Measurements from ENCODE around the gene SP1. TPM values are rescaled to one million over a fixed set of nuclear protein-coding genes. Genes with fewer than 3 reads are reported as not detected.
"Not testable (repeated sequence)": the region's sequence is repeated elsewhere in the genome, so short reads cannot be mapped to it uniquely, and the experiment has no call there.

SP1 gene
- total RNA-seq, 2 donors from 2014 or later, result 60.1 to 84.5 TPM

DNA sequence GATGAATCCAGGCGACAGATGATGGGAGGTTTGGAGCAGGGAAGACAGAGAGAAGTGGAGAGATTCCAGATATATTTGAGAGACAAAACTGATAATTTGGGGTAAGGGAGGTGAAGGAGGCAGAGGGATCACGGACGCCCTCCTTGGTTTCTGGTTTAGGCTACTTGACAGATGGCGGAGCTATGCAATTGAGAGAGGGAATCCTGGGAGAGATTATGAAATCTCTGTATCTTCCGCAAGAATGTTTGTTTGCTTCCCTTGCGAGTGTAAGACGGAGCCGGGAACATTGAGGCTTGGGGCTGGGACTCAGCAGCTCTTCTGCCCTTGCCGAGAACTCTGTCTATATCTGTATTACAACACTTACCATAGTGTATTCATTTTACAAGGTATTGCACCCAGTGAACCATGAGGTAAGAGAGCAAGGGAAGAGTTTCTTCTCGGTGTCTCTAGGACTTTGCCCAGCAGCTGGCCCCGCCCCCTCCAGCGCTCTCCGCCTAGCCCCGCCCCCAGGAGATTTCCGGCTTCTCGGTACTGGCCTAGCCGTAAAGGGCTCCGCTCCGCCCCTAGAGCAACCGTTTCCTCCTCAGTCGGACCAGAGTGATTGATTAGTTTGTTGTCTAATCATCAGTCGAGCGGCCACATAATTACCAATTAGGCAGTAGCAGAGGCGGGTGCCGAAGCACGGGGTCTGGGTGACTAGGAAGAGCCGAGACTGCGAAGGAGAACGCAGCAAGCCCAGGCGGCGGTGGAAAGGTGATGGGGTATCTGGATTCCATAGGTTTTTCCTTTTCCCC, 61.3 kb downstream of the SP1 start, which contains the start of gene PRR13:
Gene PRR13 (plus strand): TSS at position 695 of the 794 bp plus-strand sequence. CDS start 981 bp downstream, outside the sequence.
- WGBS, result 2% methylated on average over 31 of the region's 31 CpGs
- TF ChIP-seq, protein P1, sequence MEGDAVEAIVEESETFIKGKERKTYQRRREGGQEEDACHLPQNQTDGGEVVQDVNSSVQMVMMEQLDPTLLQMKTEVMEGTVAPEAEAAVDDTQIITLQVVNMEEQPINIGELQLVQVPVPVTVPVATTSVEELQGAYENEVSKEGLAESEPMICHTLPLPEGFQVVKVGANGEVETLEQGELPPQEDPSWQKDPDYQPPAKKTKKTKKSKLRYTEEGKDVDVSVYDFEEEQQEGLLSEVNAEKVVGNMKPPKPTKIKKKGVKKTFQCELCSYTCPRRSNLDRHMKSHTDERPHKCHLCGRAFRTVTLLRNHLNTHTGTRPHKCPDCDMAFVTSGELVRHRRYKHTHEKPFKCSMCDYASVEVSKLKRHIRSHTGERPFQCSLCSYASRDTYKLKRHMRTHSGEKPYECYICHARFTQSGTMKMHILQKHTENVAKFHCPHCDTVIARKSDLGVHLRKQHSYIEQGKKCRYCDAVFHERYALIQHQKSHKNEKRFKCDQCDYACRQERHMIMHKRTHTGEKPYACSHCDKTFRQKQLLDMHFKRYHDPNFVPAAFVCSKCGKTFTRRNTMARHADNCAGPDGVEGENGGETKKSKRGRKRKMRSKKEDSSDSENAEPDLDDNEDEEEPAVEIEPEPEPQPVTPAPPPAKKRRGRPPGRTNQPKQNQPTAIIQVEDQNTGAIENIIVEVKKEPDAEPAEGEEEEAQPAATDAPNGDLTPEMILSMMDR (IDR thresholded peaks at IDR 0.05), result peak in 2 of 4 experiments; percentile 5 to 13
- TF ChIP-seq POLR2A (IDR thresholded peaks at IDR 0.05) (peak; percentile 97), POLR2AphosphoS5 (IDR thresholded peaks at IDR 0.05) (peak; percentile 99)
- intact Hi-C loops (cut with DNase I), result no loop called here
- peak within 1 kb of the TSS; percentile 89 to 93 for H3K27ac ChIP-seq
- H3K36me3 ChIP-seq, result no peaks in the 10 kb centered on the region
- H3K4me1 ChIP-seq (replicated peaks), result peaks cover 8% of the 10 kb centered on the region
- peak within 1 kb of the TSS; percentile 52 to 64 for H3K4me3 ChIP-seq
- DNase-seq (ENCODE audit: low spot score), result peak; percentile 99
- no peaks in the 10 kb centered on the region for H3K9me3 ChIP-seq
- no peaks in the 10 kb centered on the region for H3K27me3 ChIP-seq (replicated peaks; ENCODE audit: insufficient read depth)

DNA sequence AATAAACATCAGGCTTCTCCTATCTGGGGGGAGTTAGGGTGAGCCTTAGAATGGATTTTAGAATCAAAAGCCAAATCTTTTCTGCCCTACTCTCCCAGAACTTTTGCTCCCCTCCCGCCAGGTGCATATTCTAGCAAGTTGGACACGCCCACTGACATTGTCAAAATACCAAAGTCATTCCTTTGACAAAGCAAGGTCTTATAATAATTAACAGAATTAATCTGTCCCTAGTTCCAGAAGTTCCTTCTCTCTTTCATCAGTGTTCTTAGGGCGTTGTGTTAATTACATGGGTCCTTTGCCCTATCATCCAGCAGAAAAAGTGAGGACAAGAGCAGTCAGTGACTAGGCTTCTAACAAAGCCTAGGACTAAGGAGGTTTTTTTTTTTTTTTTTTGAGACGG, 64.0 kb downstream of the SP1 start:
- WGBS, result 85% methylated on average over 4 of the region's 4 CpGs
- Histone ChIP-seq H3K4me1 (replicated peaks) (peaks cover 8% of the 10 kb centered on the region), H3K27ac (no peak overlapping the region), H3K9me3 (no peaks in the 10 kb centered on the region), H3K36me3 (no peaks in the 10 kb centered on the region), H3K4me3 (no peak overlapping the region), H3K27me3 (replicated peaks; ENCODE audit: insufficient read depth) (no peaks in the 10 kb centered on the region)
- TF ChIP-seq POLR2AphosphoS5 (IDR thresholded peaks at IDR 0.05), result no peak
- TF ChIP-seq, protein P1 (IDR thresholded peaks at IDR 0.05), result no peak
- TF ChIP-seq POLR2A (IDR thresholded peaks at IDR 0.05), result no peak
- DNase-seq (ENCODE audit: low spot score), result no peak
- intact Hi-C loops (cut with DNase I), result no loop called here

DNA sequence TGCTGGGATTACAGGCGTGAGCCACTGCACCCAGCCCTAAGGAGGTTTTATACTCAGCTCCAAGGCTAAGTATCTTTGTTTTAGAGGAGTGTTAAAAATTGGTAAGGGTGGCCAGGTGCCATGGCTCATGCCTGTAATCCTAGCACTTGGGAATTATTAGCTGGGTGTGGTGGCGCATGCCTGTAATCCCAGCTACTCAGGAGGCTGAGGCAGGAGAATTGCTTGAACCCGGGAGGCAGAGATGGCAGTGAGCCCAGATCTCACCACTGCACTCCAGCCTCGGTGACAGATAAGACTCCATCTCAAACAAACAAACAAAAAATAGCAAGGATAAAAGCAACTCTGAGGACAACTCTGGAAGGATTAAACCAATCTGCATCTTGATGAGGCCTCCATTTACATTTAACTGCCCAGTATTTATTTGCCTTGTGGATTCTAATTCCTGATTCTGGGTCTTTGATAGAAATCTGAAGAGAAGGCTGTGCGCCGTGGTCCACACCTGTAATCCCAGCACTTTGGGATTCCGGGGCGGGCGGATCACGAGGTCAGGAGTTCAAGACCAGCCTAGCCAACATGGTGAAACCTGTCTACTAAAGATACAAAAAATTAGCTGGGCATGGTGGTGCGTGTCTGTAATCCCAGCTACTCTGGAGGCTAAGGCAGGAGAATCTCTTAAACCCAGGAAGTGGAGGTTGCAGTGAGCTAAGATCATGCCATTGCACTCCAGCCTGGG, 64.8 kb downstream of the SP1 start:
- H3K36me3 ChIP-seq; H3K4me3 ChIP-seq; H3K4me1 ChIP-seq (replicated peaks); DNase-seq (ENCODE audit: low spot score); H3K9me3 ChIP-seq; H3K27ac ChIP-seq; H3K27me3 ChIP-seq (replicated peaks; ENCODE audit: insufficient read depth); intact Hi-C loops (cut with DNase I): not testable (repeated sequence)
- WGBS, result 93% methylated on average over 11 of the region's 11 CpGs

DNA sequence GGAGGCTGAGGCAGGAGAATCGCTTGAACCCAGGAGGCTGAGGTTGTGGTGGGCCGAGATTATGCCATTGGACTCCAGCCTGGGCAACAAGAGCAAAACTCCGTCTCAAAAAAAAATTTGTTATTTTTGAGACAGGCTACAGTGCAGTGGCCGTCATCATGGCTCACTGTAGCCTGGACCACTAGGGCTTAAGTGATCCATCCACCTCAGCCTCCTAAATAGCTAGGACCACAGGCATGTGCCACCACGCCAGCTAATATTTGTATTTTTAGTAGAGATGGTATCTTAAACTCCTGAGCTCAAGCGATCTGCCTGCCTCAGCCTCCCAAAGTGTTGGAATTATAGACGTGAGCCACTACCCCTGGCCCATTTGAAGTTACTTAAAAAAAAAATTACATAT, 71.0 kb downstream of the SP1 start:
- peaks cover 6% of the 10 kb centered on the region for H3K4me1 ChIP-seq (replicated peaks)
- no peak overlapping the region for H3K4me3 ChIP-seq
- H3K9me3 ChIP-seq, result no peaks in the 10 kb centered on the region
- H3K36me3 ChIP-seq, result peaks cover 0 to 16% of the 10 kb centered on the region in 2 donors
- 83% methylated on average over 7 of the region's 7 CpGs for WGBS
- no peak for DNase-seq (ENCODE audit: low spot score)
- TF ChIP-seq, protein P1 (IDR thresholded peaks at IDR 0.05), result no peak
- TF ChIP-seq POLR2AphosphoS5 (IDR thresholded peaks at IDR 0.05) (no peak), POLR2A (IDR thresholded peaks at IDR 0.05) (no peak)
- intact Hi-C loops (cut with DNase I), result loop anchor here (5.0 kb wide), 1 partner anchor 51 kb away; the partner anchor contains the start of gene TARBP2
- H3K27ac ChIP-seq, result peak overlapping the region in 1 of 2 donors; percentile 97
- H3K27me3 ChIP-seq (replicated peaks; ENCODE audit: insufficient read depth), result no peaks in the 10 kb centered on the region

DNA sequence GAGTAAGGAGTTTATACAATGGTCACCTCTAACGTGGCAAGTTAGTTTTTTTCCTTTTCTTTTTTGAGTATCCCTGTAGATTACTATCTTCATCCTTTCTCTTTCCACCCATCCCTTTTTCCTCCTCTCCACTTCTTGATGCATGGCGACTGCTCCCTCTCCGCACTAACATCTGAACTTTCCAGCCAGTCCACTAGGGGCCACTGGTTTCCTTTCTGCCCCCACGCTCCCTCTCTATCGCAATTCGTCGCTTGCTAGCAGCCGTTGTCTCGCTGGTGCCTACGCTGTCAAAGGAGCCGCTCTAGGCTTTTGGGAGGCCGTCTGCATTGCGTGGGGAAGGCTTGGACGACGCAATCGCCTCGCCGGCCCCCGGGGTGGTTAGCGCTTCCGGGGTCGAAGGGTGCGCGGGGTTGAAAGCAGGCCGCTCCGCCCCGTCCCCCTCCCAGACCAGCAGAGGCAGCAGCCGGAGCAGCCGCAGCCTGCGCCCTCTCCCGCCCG, 71.7 kb downstream of the SP1 start, which contains the start of gene PCBP2:
Gene PCBP2 (plus strand): TSS at position 442 of the 498 bp plus-strand sequence. CDS start 2,699 bp downstream, outside the sequence.
- Histone ChIP-seq H3K4me1 (replicated peaks) (peaks cover 6% of the 10 kb centered on the region), H3K9me3 (no peaks in the 10 kb centered on the region), H3K27ac (peak within 1 kb of the TSS; percentile 97), H3K27me3 (replicated peaks; ENCODE audit: insufficient read depth) (no peaks in the 10 kb centered on the region), H3K36me3 (peaks cover 2 to 24% of the 10 kb centered on the region in 2 donors), H3K4me3 (peak within 1 kb of the TSS; percentile 72 to 85)
- under 1% methylated on average over 22 of the region's 32 CpGs for WGBS
- intact Hi-C loops (cut with DNase I), result loop anchor here (5.0 kb wide), 1 partner anchor 51 kb away; the partner anchor contains the start of gene TARBP2
- TF ChIP-seq POLR2A (IDR thresholded peaks at IDR 0.05), result peak; percentile 63
- TF ChIP-seq, protein P1 (IDR thresholded peaks at IDR 0.05), result peak; percentile 71 to 98 (median 92)
- TF ChIP-seq POLR2AphosphoS5 (IDR thresholded peaks at IDR 0.05), result peak; percentile 99
- DNase-seq (ENCODE audit: low spot score), result peak; percentile 98

Measured in prostate gland (tissue), 2 donors.